WTC11 (cell line): ENCODE measurements around the gene ANKS6.

Source experiments
- ELF4 ChIP-seq: sonication (generic); formaldehyde crosslinking; IDR thresholded peaks from 2 replicates; pipeline ENCODE4 v1.8.1; 2022; ENCODE audit warnings: low read depth, mild to moderate bottlenecking, moderate library complexity, missing genetic modification reagents
- HMGA2 ChIP-seq: fragments of 250-450 bp; sonication (Bioruptor Pico); IDR thresholded peaks from 2 replicates; pipeline ENCODE4 v1.4.0; 2021; ENCODE audit warnings: mild to moderate bottlenecking, moderate library complexity
- JAZF1 ChIP-seq: fragments of 250-450 bp; sonication (Bioruptor Pico); IDR thresholded peaks from 2 replicates; pipeline ENCODE4 v1.9.0; 2021; ENCODE audit warnings: moderate library complexity, mild to moderate bottlenecking, inconsistent platforms
- KAT7 ChIP-seq: sonication (generic); formaldehyde crosslinking; IDR thresholded peaks from 2 replicates; pipeline ENCODE4 v1.8.1; 2023; ENCODE audit warnings: missing genetic modification reagents, mild to moderate bottlenecking, borderline replicate concordance
- MYBL2 ChIP-seq: sonication (generic); formaldehyde crosslinking; IDR thresholded peaks from 2 replicates; pipeline ENCODE4 v1.8.1; 2023; ENCODE audit warnings: mild to moderate bottlenecking, moderate library complexity, missing genetic modification reagents
- NFYB ChIP-seq: sonication (generic); formaldehyde crosslinking; conservative IDR thresholded peaks from 2 replicates; pipeline ENCODE4 v1.8.0; 2022; ENCODE audit warnings: low read depth, missing genetic modification reagents
- NR2C2 ChIP-seq: sonication (generic); formaldehyde crosslinking; IDR thresholded peaks from 2 replicates; pipeline ENCODE4 v1.8.0; 2022; ENCODE audit warnings: mild to moderate bottlenecking, missing genetic modification reagents
- ZBTB21 ChIP-seq: sonication (generic); formaldehyde crosslinking; IDR thresholded peaks from 2 replicates; pipeline ENCODE4 v1.8.1; 2023; ENCODE audit warnings: mild to moderate bottlenecking, missing genetic modification reagents, borderline replicate concordance
- TF ChIP-seq, protein P1 (sequence below): fragments of 200-600 bp; IDR thresholded peaks from 2 replicates; pipeline ENCODE4 v1.8.0; 2022; ENCODE audit warnings: antibody characterized with exemption
- TF ChIP-seq, protein P2 (sequence below): sonication (generic); formaldehyde crosslinking; IDR thresholded peaks from 2 replicates; pipeline ENCODE4 v1.8.1; 2022; ENCODE audit warnings: mild to moderate bottlenecking, moderate library complexity, missing genetic modification reagents
- TF ChIP-seq, protein P3 (sequence below): sonication (generic); formaldehyde crosslinking; IDR thresholded peaks from 2 replicates; pipeline ENCODE4 v1.8.1; 2023; ENCODE audit warnings: mild to moderate bottlenecking, moderate library complexity, missing genetic modification reagents
- TF ChIP-seq, protein P4 (sequence below): sonication (generic); formaldehyde crosslinking; IDR thresholded peaks from 2 replicates; pipeline ENCODE4 v1.8.0; 2022; ENCODE audit warnings: mild to moderate bottlenecking, missing genetic modification reagents
- TF ChIP-seq, protein P5 (sequence below): sonication (generic); formaldehyde crosslinking; IDR thresholded peaks from 2 replicates; pipeline ENCODE4 v1.8.1; 2022; ENCODE audit warnings: mild to moderate bottlenecking, missing genetic modification reagents, moderate library complexity, borderline replicate concordance

DNA sequence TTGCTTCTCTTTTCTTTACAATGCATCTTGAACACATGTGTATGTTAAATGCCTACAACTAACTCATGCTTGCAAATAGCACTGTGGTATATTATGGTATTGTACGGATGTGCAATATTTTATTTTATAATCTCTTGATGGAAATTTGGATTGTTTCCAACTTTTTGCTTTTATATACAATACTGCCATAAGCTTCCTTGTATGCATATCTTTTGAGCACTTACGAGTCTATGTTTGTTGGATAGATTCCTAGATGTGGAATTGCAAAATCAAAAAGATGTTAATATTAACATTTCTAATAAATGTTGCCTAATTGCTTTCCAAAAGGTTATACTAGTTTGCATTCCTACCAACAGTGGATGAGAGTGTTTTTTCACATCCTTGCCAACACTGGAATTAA lies 7.7 kb upstream of the ANKS6 start:
- TF ChIP-seq, protein P1, sequence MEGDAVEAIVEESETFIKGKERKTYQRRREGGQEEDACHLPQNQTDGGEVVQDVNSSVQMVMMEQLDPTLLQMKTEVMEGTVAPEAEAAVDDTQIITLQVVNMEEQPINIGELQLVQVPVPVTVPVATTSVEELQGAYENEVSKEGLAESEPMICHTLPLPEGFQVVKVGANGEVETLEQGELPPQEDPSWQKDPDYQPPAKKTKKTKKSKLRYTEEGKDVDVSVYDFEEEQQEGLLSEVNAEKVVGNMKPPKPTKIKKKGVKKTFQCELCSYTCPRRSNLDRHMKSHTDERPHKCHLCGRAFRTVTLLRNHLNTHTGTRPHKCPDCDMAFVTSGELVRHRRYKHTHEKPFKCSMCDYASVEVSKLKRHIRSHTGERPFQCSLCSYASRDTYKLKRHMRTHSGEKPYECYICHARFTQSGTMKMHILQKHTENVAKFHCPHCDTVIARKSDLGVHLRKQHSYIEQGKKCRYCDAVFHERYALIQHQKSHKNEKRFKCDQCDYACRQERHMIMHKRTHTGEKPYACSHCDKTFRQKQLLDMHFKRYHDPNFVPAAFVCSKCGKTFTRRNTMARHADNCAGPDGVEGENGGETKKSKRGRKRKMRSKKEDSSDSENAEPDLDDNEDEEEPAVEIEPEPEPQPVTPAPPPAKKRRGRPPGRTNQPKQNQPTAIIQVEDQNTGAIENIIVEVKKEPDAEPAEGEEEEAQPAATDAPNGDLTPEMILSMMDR, result no peak
- TF ChIP-seq, protein P2, sequence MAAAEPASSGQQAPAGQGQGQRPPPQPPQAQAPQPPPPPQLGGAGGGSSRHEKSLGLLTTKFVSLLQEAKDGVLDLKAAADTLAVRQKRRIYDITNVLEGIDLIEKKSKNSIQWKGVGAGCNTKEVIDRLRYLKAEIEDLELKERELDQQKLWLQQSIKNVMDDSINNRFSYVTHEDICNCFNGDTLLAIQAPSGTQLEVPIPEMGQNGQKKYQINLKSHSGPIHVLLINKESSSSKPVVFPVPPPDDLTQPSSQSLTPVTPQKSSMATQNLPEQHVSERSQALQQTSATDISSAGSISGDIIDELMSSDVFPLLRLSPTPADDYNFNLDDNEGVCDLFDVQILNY (CRISPR knock-in tag), result no peak
- TF ChIP-seq KAT7 (CRISPR knock-in tag) (no peak), ZBTB21 (no peak), HMGA2 (CRISPR knock-in tag) (no peak), NFYB (CRISPR knock-in tag) (no peak), NR2C2 (CRISPR knock-in tag) (no peak), ELF4 (CRISPR knock-in tag) (no peak), JAZF1 (CRISPR knock-in tag) (no peak), MYBL2 (CRISPR knock-in tag) (no peak)
- TF ChIP-seq, protein P3, sequence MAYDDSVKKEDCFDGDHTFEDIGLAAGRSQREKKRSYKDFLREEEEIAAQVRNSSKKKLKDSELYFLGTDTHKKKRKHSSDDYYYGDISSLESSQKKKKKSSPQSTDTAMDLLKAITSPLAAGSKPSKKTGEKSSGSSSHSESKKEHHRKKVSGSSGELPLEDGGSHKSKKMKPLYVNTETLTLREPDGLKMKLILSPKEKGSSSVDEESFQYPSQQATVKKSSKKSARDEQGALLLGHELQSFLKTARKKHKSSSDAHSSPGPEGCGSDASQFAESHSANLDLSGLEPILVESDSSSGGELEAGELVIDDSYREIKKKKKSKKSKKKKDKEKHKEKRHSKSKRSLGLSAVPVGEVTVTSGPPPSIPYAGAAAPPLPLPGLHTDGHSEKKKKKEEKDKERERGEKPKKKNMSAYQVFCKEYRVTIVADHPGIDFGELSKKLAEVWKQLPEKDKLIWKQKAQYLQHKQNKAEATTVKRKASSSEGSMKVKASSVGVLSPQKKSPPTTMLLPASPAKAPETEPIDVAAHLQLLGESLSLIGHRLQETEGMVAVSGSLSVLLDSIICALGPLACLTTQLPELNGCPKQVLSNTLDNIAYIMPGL, result no peak
- TF ChIP-seq, protein P4, sequence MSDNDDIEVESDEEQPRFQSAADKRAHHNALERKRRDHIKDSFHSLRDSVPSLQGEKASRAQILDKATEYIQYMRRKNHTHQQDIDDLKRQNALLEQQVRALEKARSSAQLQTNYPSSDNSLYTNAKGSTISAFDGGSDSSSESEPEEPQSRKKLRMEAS, result no peak
- TF ChIP-seq, protein P5, sequence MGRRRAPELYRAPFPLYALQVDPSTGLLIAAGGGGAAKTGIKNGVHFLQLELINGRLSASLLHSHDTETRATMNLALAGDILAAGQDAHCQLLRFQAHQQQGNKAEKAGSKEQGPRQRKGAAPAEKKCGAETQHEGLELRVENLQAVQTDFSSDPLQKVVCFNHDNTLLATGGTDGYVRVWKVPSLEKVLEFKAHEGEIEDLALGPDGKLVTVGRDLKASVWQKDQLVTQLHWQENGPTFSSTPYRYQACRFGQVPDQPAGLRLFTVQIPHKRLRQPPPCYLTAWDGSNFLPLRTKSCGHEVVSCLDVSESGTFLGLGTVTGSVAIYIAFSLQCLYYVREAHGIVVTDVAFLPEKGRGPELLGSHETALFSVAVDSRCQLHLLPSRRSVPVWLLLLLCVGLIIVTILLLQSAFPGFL (CRISPR knock-in tag), result no peak
